ENCODE data around the gene PIK3R5.
A peak's percentile ranks its signal among the peaks of the same experiment; 100 is the strongest.

PIK3R5 gene

GRCh38 chr17:8893621-8894201, 71.8 kb downstream of the PIK3R5 start:
- no peak for DNase-seq

- no peak for DNase-seq
Measured at GRCh38 chr17:8893059-8893458, 72.4 kb downstream of the PIK3R5 start.

- no peak for DNase-seq
Measured at GRCh38 chr17:8892338-8892690, 73.2 kb downstream of the PIK3R5 start.

GRCh38 chr17:8890671-8891070, 74.8 kb downstream of the PIK3R5 start:
- DNase-seq, result no peak

GRCh38 chr17:8889458-8890210, 75.9 kb downstream of the PIK3R5 start:
- DNase-seq, result no peak

- DNase-seq, result no peak
Measured at GRCh38 chr17:8888704-8889302, 76.7 kb downstream of the PIK3R5 start.

GRCh38 chr17:8887834-8888703, 77.4 kb downstream of the PIK3R5 start:
- DNase-seq, result peak; percentile 65

- no peak for DNase-seq
Measured at GRCh38 chr17:8887301-8887700, 78.2 kb downstream of the PIK3R5 start.

- no peak for DNase-seq
Measured at GRCh38 chr17:8885967-8886684, 79.4 kb downstream of the PIK3R5 start.

- DNase-seq, result peak; percentile 31
Measured at GRCh38 chr17:8885163-8885966, 80.1 kb downstream of the PIK3R5 start.

GRCh38 chr17:8884336-8884990, 81.0 kb downstream of the PIK3R5 start:
- DNase-seq, result no peak

- no peak for DNase-seq
Measured at GRCh38 chr17:8883353-8883752, 82.2 kb downstream of the PIK3R5 start.

- DNase-seq, result no peak
Measured at GRCh38 chr17:8881606-8882005, 83.9 kb downstream of the PIK3R5 start.

- DNase-seq, result no peak
Measured at GRCh38 chr17:8880466-8880865, 85.0 kb downstream of the PIK3R5 start.

- DNase-seq, result no peak
Measured at GRCh38 chr17:8879410-8879809, 86.1 kb downstream of the PIK3R5 start.

GRCh38 chr17:8877984-8878383, 87.5 kb downstream of the PIK3R5 start:
- DNase-seq, result no peak

- no peak for DNase-seq
Measured at GRCh38 chr17:8875957-8876356, 89.5 kb downstream of the PIK3R5 start.

GRCh38 chr17:8875436-8875835, 90.1 kb downstream of the PIK3R5 start:
- DNase-seq, result no peak

- no peak for DNase-seq
Measured at GRCh38 chr17:8873801-8874715, 91.4 kb downstream of the PIK3R5 start.
